ENCODE data around the gene FHIT.

Gene FHIT

GRCh38 chr3:59771768-59772181 lies 1479.5 kb downstream of the FHIT start:
- no peak for DNase-seq

GRCh38 chr3:59769127-59769750 lies 1482.0 kb downstream of the FHIT start:
- DNase-seq, result no peak

GRCh38 chr3:59766200-59766872 lies 1484.9 kb downstream of the FHIT start:
- no peak for DNase-seq

- DNase-seq, result no peak
Observed at GRCh38 chr3:59764171-59764570, 1487.1 kb downstream of the FHIT start.

- DNase-seq, result no peak
Observed at GRCh38 chr3:59762941-59763340, 1488.3 kb downstream of the FHIT start.

GRCh38 chr3:59759298-59760031 lies 1491.8 kb downstream of the FHIT start:
- DNase-seq, result no peak

- no peak for DNase-seq
Observed at GRCh38 chr3:59758672-59759071, 1492.6 kb downstream of the FHIT start.

GRCh38 chr3:59756934-59757333 lies 1494.3 kb downstream of the FHIT start:
- no peak for DNase-seq

- no peak for DNase-seq
Observed at GRCh38 chr3:59754456-59755129, 1496.7 kb downstream of the FHIT start.

GRCh38 chr3:59753808-59754450 lies 1497.3 kb downstream of the FHIT start:
- DNase-seq, result no peak

- DNase-seq, result no peak
Observed at GRCh38 chr3:59752925-59753324, 1498.3 kb downstream of the FHIT start.

GRCh38 chr3:59751606-59752005 lies 1499.6 kb downstream of the FHIT start:
- no peak for DNase-seq

- DNase-seq, result no peak
Observed at GRCh38 chr3:59750391-59750790, 1500.9 kb downstream of the FHIT start.

- no peak for DNase-seq
Observed at GRCh38 chr3:59749291-59749690, 1502.0 kb downstream of the FHIT start.

- DNase-seq, result no peak
Observed at GRCh38 chr3:59746585-59746984, 1504.7 kb downstream of the FHIT start.

- DNase-seq, result no peak
Observed at GRCh38 chr3:59737241-59737640, 1514.0 kb downstream of the FHIT start.

GRCh38 chr3:59734061-59734460 lies 1517.2 kb downstream of the FHIT start:
- DNase-seq, result no peak

GRCh38 chr3:59733041-59733809 lies 1518.0 kb downstream of the FHIT start:
- no peak for DNase-seq

- no peak for DNase-seq
Observed at GRCh38 chr3:59731943-59732342, 1519.3 kb downstream of the FHIT start.

- DNase-seq, result no peak
Observed at GRCh38 chr3:59730591-59730990, 1520.7 kb downstream of the FHIT start.

GRCh38 chr3:59728587-59728908 lies 1522.7 kb downstream of the FHIT start:
- no peak for DNase-seq

GRCh38 chr3:59727902-59728586 lies 1523.2 kb downstream of the FHIT start:
- no peak for DNase-seq
